GM13977 (cell line): ENCODE results near the gene FHIT.
"Not testable (repeated sequence)": the region's sequence is repeated elsewhere in the genome, so short reads cannot be mapped to it uniquely, and the experiment has no call there.

Source experiments
- DNase-seq: peaks from one replicate; pipeline ENCODE4 v3.0.0; 2012; ENCODE audit warnings: low spot score
- in situ Hi-C: fragments of 300-500 bp; cut with MboI; formaldehyde crosslinking; loops from one replicate; pipeline ENCODE4 v1.12.0; 2022; ENCODE audit warnings: low sequenced_read_pairs, low pct_unique_long_range_greater_than_20kb, mixed read lengths, inconsistent platforms; ENCODE audit not compliant: unreplicated experiment
- TF ChIP-seq, protein P1 (sequence below): IDR thresholded peaks from 2 replicates; pipeline ENCODE4 v1.5.1; 2012; ENCODE audit warnings: mild to moderate bottlenecking, control low read depth; ENCODE audit not compliant: insufficient read depth; ENCODE audit errors: extremely low read depth, missing control alignments

FHIT gene

DNA sequence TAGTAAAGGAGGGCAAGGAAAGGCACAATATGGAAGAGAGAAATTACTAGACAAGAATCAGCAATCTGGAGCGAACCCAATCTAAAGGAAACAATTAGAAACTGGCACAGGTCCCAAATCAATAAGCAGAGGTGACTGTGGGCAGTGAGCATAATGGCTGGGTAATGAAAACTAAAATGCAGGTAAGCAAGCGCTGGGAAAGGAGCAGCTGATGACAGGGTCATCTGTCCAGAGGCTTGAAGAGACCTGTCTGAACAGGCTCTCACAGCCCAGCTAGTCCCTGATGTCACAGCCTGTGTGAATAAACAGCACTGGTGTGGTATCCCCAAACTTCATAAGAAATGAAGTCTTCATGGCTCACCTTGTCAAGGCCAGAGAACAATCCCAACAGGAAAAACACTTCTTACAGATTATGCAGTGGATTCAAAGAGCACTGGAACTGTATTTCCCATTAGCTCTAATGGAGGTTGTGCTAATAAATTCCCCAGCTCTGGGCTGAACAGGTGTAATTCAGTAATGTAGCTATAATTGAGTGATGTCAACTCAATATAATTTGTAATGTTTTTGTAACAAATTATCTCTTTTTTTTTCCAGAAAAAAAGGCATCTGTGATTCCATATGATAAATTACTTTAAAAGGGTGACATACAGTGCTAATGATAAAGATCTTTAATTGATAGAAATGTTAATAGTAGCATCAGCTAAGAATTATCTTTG lies 197.3 kb downstream of the FHIT start:
- DNase-seq, result no peak
- in situ Hi-C loops, result no loop called here
- TF ChIP-seq, protein P1, sequence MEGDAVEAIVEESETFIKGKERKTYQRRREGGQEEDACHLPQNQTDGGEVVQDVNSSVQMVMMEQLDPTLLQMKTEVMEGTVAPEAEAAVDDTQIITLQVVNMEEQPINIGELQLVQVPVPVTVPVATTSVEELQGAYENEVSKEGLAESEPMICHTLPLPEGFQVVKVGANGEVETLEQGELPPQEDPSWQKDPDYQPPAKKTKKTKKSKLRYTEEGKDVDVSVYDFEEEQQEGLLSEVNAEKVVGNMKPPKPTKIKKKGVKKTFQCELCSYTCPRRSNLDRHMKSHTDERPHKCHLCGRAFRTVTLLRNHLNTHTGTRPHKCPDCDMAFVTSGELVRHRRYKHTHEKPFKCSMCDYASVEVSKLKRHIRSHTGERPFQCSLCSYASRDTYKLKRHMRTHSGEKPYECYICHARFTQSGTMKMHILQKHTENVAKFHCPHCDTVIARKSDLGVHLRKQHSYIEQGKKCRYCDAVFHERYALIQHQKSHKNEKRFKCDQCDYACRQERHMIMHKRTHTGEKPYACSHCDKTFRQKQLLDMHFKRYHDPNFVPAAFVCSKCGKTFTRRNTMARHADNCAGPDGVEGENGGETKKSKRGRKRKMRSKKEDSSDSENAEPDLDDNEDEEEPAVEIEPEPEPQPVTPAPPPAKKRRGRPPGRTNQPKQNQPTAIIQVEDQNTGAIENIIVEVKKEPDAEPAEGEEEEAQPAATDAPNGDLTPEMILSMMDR, result no peak

DNA sequence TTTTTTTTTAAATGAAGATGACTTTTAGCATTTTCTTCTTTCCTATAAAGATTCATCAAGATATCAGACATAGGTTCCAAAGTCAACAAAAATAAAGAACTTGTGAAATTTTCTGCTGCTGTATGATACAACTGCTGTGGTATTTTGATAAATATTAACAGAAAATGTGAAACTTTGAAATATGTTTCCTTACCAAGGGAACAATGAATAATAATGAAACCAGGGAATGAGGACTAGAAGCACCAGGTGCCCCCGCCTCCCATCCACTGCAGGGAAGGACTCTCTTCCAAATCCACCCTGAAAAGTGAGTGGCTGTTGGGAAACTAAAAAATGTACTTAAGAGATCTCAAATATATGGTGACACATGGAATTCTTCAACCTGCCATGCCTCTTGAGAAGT lies 198.4 kb downstream of the FHIT start:
- TF ChIP-seq, protein P1, result no peak
- in situ Hi-C loops, result no loop called here
- no peak for DNase-seq

DNA sequence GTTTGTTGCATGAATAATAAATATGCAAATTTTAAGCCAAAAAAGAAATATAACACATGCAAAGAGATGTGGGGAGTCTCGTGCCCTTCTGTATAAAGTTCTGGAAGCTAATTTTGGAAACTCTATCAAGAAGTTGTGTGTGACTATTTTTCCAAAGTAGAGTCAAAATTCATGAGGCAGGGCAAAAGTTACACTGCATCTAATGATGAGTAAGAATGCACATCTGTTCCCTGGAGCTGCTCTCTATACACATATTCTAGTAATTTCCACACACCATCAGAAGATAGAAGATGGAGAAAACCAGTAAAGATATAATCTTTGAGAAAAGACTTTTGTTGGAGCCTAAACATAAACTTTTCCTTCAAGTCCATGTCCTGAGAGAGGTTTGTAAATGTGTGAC lies 199.6 kb downstream of the FHIT start:
- DNase-seq, result no peak
- in situ Hi-C loops, result no loop called here
- TF ChIP-seq, protein P1, result no peak

DNA sequence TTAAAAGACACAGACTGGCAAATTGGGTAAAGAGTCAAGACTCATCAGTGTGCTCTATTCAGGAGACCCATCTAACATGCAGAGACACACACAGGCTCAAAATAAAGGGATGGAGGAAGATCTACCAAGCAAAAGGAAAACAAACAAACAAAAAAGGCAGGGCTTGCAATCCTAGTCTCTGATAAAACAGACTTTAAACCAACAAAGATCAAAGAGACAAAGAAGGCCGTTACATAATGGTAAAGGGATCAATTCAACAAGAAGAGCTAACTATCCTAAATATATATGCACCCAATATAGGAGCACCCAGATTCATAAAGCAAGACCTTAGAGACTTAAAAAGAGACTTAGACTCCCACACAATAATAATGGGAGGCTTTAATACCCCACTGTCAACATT lies 206.1 kb downstream of the FHIT start:
- in situ Hi-C loops, DNase-seq: not testable (repeated sequence)

DNA sequence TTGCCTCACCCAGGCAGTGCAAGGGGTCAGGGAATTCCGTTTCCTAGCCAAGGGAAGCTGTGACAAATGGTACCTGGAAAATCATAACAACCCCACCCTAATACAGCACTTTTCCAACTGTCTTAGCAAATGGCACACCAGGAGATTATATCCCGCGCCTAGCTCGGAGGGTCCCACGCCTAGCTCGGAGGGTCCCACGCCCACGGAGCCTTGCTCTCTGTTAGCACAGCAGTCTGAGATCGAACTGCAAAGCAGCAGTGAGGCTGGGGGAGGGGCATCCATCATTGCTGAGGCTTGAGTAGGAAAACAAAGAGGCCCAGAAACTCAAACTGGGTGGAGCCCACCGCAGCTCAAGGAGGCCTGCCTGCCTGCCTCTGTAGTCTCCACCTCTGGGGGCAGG lies 208.1 kb downstream of the FHIT start:
- TF ChIP-seq, protein P1, result no peak
- DNase-seq, result no peak
- in situ Hi-C loops, result no loop called here

DNA sequence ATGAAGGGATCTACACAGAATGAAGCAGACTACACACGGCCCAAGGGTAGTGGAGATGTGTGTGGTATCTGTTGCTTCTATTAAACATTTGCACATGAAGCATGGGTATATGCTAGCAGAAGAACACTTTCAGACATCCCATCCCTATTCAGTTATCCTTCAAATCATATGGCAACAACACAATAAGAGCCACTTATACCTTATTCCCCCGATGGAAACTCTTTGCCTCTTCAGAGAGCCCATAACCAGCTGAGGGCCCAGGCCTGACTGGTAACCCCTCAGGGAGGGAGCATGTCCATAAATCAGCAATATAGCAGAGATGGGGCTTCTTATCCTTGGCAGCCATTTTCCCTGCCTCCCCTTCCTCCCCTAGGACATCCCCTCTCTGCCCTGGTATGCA lies 210.6 kb downstream of the FHIT start:
- DNase-seq, result no peak
- TF ChIP-seq, protein P1, result no peak
- in situ Hi-C loops, result no loop called here

DNA sequence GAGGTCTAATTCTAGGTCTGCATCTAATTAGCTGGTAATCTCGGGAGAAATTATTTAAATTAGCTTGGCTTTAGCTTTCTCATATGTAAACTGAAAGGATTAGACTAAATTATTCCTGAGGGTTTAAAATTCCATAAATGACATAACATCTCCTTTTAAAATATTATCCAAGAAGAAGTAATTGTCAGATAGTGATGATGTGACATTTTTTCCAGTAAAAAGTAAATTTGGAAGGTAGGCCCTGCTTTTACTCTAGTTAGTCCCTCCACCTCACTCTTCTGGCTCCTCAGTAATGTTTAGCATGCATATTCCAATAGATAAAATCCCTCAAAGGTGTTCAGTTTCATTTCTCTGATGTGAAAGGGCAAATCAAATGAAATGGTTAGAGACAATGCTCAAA lies 215.7 kb downstream of the FHIT start:
- TF ChIP-seq, protein P1, result no peak
- in situ Hi-C loops, result no loop called here
- DNase-seq, result no peak
